Effector memory CD4-positive, alpha-beta T cell (primary cell): Measurements from ENCODE around the gene ABCG1.
"Not testable (repeated sequence)": the region's sequence is repeated elsewhere in the genome, so short reads cannot be mapped to it uniquely, and the experiment has no call there.

Experiments
- DNase-seq, 3 donors: peaks; one replicate each; pipeline ENCODE4 v3.0.0-alpha.2; 2020
- H3K27ac ChIP-seq: 2 replicates; pipeline ENCODE4 v1.7.0; 2013; ENCODE audit warnings: mild to moderate bottlenecking, low read length, moderate library complexity; ENCODE audit not compliant: insufficient read depth, poor library complexity, severe bottlenecking
- H3K27me3 ChIP-seq: replicated peaks from 2 replicates; pipeline ENCODE4 v1.7.0; 2013; ENCODE audit warnings: mild to moderate bottlenecking, low read length; ENCODE audit not compliant: insufficient read depth, control insufficient read depth, poor library complexity, severe bottlenecking
- H3K36me3 ChIP-seq: 2 replicates; pipeline ENCODE4 v1.7.0; 2013; ENCODE audit warnings: mild to moderate bottlenecking, low read length, moderate library complexity; ENCODE audit not compliant: control insufficient read depth, insufficient read depth
- H3K4me1 ChIP-seq: 2 replicates; pipeline ENCODE4 v1.7.0; 2013; ENCODE audit warnings: low read length, mild to moderate bottlenecking; ENCODE audit not compliant: control insufficient read depth, insufficient read depth, poor library complexity, severe bottlenecking
- H3K4me3 ChIP-seq: 2 replicates; pipeline ENCODE4 v1.7.0; 2013; ENCODE audit warnings: low read length, low read depth, mild to moderate bottlenecking; ENCODE audit not compliant: insufficient read depth, poor library complexity, severe bottlenecking
- H3K9me3 ChIP-seq: 2 replicates; pipeline ENCODE4 v1.7.0; 2013; ENCODE audit warnings: mild to moderate bottlenecking, low read length, moderate library complexity; ENCODE audit not compliant: control insufficient read depth
- total RNA-seq, 3 donors: gene quantifications; one replicate each; lab custom pipeline; 2026; lab: John Stamatoyannopoulos, UW

The ABCG1 gene
- total RNA-seq = 36.0 to 47.2 (median 41.3) reads per million in 3 donors

GRCh38 chr21:42218836-42219605, at the start of gene ABCG1:
TSS of gene ABCG1 (plus strand) at chr21:42219140. CDS start at chr21:42219263, 123 bp downstream.
- H3K4me1 ChIP-seq = peaks cover 17% of the 10 kb centered on the region
- no peaks in the 10 kb centered on the region for H3K9me3 ChIP-seq
- no peaks in the 10 kb centered on the region for H3K36me3 ChIP-seq
- H3K27me3 ChIP-seq = no peaks in the 10 kb centered on the region
- H3K4me3 ChIP-seq = peak within 1 kb of the TSS; percentile 93
- peak; percentile 42 to 51 (median 46) for DNase-seq
- H3K27ac ChIP-seq = peak within 1 kb of the TSS; percentile 91

GRCh38 chr21:42169758-42170157, 49.2 kb upstream of the ABCG1 start:
- DNase-seq = no peak
- Histone ChIP-seq H3K36me3 (no peaks in the 10 kb centered on the region), H3K4me3 (no peak overlapping the region), H3K27me3 (no peaks in the 10 kb centered on the region), H3K9me3 (no peaks in the 10 kb centered on the region), H3K4me1 (no peaks in the 10 kb centered on the region), H3K27ac (no peak overlapping the region)

- no peaks in the 10 kb centered on the region for H3K36me3 ChIP-seq
- no peaks in the 10 kb centered on the region for H3K9me3 ChIP-seq
- no peak overlapping the region for H3K4me3 ChIP-seq
- H3K27ac ChIP-seq = no peak overlapping the region
- no peaks in the 10 kb centered on the region for H3K27me3 ChIP-seq
- DNase-seq = no peak
- H3K4me1 ChIP-seq = no peaks in the 10 kb centered on the region
These were observed 47.6 kb upstream of the ABCG1 start for GRCh38 chr21:42171091-42172053.

DNA sequence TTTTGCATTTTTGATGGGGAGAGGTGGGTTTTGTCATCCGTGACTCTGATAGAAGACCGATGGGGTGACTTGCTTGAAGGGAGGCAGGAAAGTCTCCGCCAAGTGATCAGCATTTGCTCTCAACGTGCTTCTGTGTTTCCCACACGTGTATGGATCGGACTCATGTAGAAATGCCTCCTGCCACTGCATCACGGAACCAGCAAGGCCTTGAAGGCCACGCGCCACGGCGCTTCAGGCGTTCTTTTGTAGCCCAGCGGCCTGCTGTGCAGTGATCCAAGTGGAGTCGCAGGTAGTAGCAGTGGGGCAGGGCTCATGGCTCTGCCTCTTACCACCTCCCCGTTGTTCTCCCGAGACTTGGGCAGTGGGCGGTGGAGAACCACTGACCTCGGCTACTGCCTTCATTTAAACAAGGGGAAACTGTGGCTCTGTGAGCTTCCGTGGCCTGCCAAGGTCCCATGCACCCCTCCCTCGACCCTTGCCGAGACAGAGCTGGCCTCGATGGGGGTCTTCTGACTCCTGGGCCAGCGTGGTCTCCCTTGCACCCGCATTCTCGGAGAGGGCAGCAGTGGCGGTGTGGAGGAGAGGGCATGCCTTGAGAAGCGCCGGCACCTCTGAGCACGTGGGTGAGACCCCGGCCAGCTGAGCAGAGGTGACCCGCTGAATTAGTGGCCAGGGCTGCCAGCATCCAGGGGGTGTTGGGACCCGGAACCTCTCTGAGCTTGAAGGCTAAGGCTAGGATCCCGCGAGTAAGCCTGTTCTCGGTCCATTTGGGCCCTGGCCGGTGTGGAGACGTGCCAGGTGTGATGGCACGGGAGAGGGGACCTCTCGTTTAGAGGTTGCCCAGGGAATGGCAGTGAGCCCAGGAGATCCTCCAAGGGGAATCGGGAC, 46.1 kb upstream of the ABCG1 start:
- H3K9me3 ChIP-seq = no peaks in the 10 kb centered on the region
- no peaks in the 10 kb centered on the region for H3K4me1 ChIP-seq
- no peaks in the 10 kb centered on the region for H3K36me3 ChIP-seq
- no peak for DNase-seq
- H3K27ac ChIP-seq = no peak overlapping the region
- no peak overlapping the region for H3K4me3 ChIP-seq
- no peaks in the 10 kb centered on the region for H3K27me3 ChIP-seq

GRCh38 chr21:42174173-42174572, 44.8 kb upstream of the ABCG1 start:
- H3K4me1 ChIP-seq = no peaks in the 10 kb centered on the region
- H3K27ac ChIP-seq = no peak overlapping the region
- no peak for DNase-seq
- no peaks in the 10 kb centered on the region for H3K27me3 ChIP-seq
- no peaks in the 10 kb centered on the region for H3K36me3 ChIP-seq
- H3K9me3 ChIP-seq = no peaks in the 10 kb centered on the region
- no peak overlapping the region for H3K4me3 ChIP-seq

GRCh38 chr21:42175110-42175710, 43.7 kb upstream of the ABCG1 start:
- DNase-seq = no peak
- Histone ChIP-seq H3K36me3 (no peaks in the 10 kb centered on the region), H3K4me3 (no peak overlapping the region), H3K9me3 (no peaks in the 10 kb centered on the region), H3K27me3 (no peaks in the 10 kb centered on the region), H3K27ac (no peak overlapping the region), H3K4me1 (no peaks in the 10 kb centered on the region)

DNA sequence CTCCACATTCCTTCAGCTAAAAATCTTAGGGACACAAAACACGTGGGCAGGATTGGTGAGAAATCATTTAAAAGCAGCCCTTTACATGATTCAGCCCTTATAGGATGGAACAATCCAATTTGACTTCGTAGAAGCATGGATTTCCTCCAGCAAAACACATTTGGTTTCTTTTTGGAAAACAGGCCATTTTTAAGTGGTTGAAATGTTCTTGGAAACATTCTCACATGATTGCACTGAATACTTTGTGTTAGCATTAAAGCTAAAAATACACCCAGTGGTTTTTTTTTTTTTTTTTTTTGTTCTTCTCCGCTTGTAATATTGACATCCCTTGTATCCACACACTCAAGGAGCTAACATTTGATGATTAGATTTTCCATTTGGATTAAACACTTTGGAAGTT, 42.1 kb upstream of the ABCG1 start:
- Histone ChIP-seq H3K4me1 (no peaks in the 10 kb centered on the region), H3K27ac (no peak overlapping the region), H3K36me3 (no peaks in the 10 kb centered on the region), H3K27me3 (no peaks in the 10 kb centered on the region), H3K9me3 (no peaks in the 10 kb centered on the region), H3K4me3 (no peak overlapping the region)
- DNase-seq = no peak

DNA sequence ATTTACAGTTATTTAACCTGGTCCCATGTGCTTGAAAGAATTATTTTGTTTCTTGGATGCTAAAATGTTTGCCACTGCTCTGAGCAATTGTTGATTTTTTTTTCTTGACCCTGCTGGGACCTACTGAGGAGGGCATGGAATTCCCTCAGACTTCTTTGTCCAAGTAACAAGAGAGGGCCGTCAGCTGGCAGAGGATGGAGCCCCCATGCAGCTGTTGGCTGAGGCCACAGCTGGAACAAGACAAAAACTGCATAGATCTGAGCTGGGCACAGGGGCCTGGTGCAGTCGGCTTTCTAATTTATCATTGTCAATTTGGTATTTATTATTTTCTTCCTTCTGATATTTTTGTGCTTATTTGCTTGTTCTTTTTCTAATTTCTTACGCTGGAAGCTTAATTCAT, 39.6 kb upstream of the ABCG1 start:
- DNase-seq = no peak
- Histone ChIP-seq H3K27ac (no peak overlapping the region), H3K4me1 (no peaks in the 10 kb centered on the region), H3K27me3 (no peaks in the 10 kb centered on the region), H3K9me3 (no peaks in the 10 kb centered on the region), H3K36me3 (no peaks in the 10 kb centered on the region), H3K4me3 (no peak overlapping the region)

GRCh38 chr21:42180001-42180400, 38.9 kb upstream of the ABCG1 start:
- H3K27ac ChIP-seq, H3K36me3 ChIP-seq, H3K27me3 ChIP-seq, H3K4me1 ChIP-seq, H3K4me3 ChIP-seq, DNase-seq, H3K9me3 ChIP-seq: not testable (repeated sequence)
